Stimulated activated CD8-positive, alpha-beta memory T cell treated with anti-CD3 and anti-CD28 coated beads, Interleukin-15, amount 100 ng/mL, for 24 hours (primary cell): ENCODE measurements around the gene KRR1.

Experiments used
- DNase-seq: peaks from one replicate; pipeline ENCODE4 v3.0.0-alpha.2; 2020; ENCODE audit warnings: low read depth

KRR1 gene

DNA sequence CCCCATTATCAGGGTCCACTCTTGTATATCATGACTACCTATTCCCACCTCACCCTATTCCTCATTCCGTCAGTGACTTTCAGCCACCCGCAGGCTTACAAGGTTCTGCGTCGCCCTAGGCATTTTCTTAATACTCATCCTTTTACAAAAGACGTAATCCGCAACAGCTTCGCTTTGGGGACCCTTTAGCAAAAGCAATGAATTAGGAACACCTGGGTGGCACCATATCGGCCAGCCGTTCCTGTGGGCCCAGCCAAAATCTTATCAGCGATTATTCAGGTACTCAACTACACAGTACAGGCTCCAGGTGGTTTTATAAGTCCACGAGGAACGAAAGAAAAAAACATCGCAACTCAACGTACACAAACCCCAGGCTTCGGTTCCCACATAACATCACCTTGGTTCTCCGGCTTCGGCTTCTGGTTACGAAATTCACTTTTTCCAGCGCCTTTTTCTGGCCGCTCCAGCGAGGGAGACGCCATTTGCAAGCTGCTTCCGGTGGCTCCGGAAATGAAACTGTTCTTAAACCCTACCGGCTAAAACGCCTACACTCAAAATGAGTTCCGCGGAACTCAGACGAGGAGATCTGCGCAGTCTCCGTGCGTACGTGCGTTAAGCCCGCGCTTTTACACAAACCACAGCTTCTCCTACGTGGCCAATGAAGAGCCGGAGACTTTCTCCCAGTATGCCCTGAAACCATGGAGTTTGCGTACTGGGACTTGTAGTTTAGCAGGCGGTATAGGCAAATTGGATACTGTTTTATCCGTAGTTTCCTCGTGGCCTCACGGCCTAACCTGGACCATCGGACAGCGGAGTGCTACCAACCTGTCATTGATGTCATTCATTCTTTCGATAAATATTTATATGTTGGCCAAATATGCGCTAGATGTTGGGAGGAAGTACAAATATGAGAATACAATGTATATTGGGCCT is at the start of gene KRR1:
KRR1 (minus strand) TSS at position 494 of the 933 bp plus-strand sequence; CDS start at position 482, 12 bp downstream.
- DNase-seq: peak; percentile 69

- no peak for DNase-seq
Measured at GRCh38 chr12:75560167-75560566, 48.8 kb upstream of the KRR1 start.

- no peak for DNase-seq
Measured at GRCh38 chr12:75558287-75558686, 46.9 kb upstream of the KRR1 start.

DNA sequence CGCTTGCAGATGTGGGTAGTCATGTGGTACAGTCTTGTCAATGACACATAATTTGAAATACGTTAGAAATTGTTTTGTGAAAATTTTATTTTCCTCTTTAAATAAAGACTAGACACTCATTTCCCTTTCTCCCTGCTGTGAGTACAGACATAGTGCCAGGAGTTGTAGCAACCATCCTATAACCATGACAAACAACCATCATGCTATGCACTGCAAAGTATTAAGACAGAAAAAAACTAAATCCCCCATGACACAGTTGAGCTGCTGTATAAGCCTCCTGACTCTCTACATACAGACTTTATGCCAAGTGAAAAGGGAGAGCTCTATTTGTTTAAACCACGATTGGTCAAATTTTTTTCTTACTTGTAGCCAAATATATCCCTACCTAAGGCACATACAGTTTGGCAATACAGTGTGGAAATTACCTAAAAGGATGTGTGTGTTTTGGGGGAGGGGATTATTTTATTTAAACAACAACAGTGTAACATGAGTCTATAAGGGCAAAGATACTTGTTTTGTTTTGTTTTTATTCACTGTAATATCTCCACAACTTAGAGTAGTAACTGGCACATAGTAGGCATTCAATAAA is 45.0 kb upstream of the KRR1 start:
- no peak for DNase-seq

DNA sequence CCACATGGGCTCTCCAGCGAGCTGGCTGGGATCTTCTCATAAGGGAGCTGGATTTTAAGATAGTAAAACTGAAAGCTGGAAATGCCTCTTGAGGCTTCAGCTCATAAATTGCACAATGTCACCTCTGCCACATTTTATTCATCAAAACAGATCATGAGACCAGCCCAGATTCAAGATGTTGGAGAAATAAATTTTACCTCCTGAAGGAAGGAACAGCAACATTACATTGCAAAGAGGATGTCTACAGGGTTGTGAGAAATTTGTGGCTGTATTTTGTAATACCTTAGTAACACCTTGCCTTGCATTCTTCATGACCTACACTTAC is 43.1 kb upstream of the KRR1 start:
- no peak for DNase-seq

- no peak for DNase-seq
Measured at GRCh38 chr12:75553836-75554555, 42.6 kb upstream of the KRR1 start.

DNA sequence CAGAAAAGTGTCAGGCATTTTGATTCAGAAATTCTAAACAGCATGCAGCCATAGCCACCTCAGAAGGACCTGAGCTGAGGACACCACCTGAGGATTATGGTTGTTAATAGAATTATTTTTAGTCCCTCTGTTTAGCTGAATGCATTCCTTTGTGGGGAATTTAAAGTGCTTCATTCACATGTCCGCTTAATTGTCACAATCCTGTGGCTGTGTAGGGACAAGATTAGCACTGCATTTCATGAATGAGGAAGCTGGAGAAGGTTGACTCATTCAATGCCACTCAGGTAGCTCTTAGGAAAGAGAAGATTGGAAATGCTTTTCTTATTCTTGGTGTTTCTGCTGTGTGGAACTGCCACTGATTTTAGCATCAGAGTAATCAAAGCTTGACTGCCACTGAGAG is 42.0 kb upstream of the KRR1 start:
- no peak for DNase-seq

- DNase-seq: no peak
Measured at GRCh38 chr12:75551477-75551876, 40.1 kb upstream of the KRR1 start.

GRCh38 chr12:75550401-75551240 is 39.2 kb upstream of the KRR1 start:
- no peak for DNase-seq

GRCh38 chr12:75549989-75550388 is 38.6 kb upstream of the KRR1 start:
- no peak for DNase-seq

- no peak for DNase-seq
Measured at GRCh38 chr12:75548879-75549278, 37.5 kb upstream of the KRR1 start.

- DNase-seq: no peak
Measured at GRCh38 chr12:75545636-75546035, 34.2 kb upstream of the KRR1 start.

DNA sequence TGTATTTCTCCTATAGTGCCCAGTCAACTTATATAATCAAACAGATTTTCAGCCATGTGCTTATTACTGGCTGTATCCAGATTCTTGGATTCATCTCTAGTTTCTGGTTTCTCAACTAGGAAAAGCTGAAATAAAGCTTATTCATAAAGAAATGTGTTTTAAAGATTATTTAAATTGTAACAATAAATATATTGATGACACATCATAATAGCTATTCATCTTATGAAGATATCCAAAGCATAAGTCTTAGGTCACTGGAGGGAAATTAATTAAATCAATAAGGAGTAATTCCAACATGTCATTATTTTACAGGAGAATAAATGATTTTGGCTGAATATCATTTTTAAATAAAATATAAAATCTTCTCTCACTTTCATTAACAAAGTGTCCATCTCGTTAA is 32.1 kb upstream of the KRR1 start:
- DNase-seq: no peak

DNA sequence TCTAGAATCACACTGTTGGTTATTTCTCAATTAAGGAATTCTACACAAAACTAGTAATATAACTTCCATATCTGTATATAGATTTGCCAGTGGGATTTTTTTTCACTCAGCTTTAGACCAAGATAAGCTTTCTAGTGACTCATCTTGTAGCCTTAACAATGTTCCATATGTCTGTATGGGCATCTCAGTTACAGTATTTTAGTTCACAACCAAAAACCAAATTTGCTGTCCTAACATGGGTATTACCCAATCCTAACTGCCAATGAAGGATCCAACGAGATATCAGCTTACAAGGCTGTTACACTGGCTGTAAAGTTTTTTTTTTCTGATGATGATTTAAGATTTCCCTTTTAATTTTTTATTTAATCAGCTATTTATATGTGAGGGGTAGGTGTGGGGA is 31.5 kb upstream of the KRR1 start:
- no peak for DNase-seq

DNA sequence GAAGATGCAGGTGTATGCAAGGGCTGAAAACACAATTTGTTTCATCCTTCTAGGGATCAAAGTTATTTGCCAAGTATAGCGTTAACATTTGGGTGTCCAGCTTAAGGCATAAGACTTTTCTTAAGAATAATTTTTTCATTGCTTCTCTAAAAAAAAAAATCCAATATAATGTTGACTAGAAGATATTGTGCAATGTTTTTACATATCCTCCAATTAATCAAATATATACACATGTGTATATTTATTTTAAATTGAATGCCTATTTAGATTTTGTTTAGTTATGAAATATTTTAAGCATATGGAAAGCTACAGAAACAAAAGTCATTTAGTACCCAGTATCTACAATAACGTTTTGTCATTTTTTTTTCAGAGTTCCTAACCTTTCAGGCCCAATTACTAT is 28.5 kb upstream of the KRR1 start:
- no peak for DNase-seq

GRCh38 chr12:75533239-75533638 is 21.8 kb upstream of the KRR1 start:
- DNase-seq: no peak

DNA sequence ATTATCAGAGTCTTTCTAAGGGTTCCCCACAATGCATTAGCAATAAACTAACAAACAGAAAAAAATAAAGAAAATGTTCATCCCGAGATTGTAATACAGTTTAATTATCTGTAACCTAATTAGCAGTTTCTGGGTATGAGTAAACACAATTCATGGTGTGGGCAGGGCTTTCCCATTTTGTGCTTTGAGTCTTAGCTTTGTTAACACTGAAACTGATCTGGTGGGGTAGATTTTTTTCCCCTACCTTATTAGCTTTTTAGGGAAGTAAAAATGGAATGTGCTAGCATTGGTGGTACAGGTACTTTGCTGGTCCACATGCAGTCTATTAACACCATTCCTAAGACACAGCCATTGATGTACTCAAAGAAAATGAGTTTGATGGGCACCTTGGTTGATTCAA is 18.4 kb upstream of the KRR1 start:
- no peak for DNase-seq

DNA sequence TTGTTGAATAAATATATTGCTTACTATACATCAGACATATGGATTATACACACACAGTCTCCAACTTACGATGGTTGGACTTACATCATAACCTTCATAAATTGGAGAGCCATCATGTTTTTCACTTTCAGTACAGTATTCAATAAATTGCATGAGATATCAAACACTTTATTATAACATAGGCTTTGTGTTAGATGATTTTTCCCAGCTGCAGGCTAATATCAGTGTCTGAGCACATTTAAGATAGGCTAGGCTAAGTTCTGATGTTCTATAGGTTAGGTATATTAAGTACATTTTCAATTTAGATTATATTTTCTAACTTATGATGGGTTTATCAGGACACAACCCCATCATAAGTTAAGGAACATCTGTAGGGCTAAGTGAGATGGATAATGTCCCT is 17.9 kb upstream of the KRR1 start:
- no peak for DNase-seq

DNA sequence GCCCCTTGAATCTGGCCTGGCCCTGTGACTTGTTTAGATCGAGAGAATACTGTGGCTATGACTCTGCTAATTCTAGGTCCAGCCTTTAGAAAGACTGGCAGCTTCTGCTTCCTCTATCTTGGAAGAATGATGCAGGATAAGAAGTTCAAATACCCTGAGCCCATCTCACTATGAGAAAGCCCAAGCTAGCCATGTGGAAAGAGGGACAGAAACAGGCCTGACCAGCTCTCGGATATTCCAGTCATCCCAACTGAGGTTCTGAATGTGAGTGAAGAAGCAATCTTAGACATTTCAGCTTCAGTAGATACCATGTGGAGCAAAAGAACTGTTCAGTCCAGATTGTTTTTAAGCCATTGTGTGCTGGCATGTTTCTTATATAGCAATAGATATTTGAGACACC is 17.3 kb upstream of the KRR1 start:
- DNase-seq: no peak

GRCh38 chr12:75528272-75528671 is 16.9 kb upstream of the KRR1 start:
- no peak for DNase-seq

GRCh38 chr12:75526655-75527511 is 15.5 kb upstream of the KRR1 start:
- DNase-seq: no peak
